Effector memory CD8-positive, alpha-beta T cell (primary cell): ENCODE results near the gene ITPKB.

Source experiments
- ATAC-seq: fragments of 150-1000 bp; cut with Tn5 transposase; replicated peaks from 2 replicates; pipeline ENCODE4 v1.10.0; 2021; ENCODE audit warnings: mild to moderate bottlenecking, moderate library complexity
- DNase-seq, 3 experiments: peaks; one replicate each; pipeline ENCODE4 v3.0.0; 2021
- H3K27ac Mint-ChIP-seq, 2 donors: one replicate each; pipeline ENCODE4 v1.8.0; 2022; ENCODE audit warnings: mild to moderate bottlenecking in 2 of 2, mixed read lengths in 2 of 2, moderate library complexity in 2 of 2
- H3K27me3 Mint-ChIP-seq, 2 donors: one replicate each; pipeline ENCODE4 v1.8.0; 2022; ENCODE audit warnings: mixed read lengths in 2 of 2
- H3K36me3 Mint-ChIP-seq: one replicate; pipeline ENCODE4 v1.8.0; 2022; ENCODE audit warnings: mild to moderate bottlenecking, moderate library complexity, mixed read lengths; ENCODE audit not compliant: insufficient read depth
- H3K4me1 Mint-ChIP-seq, 2 donors: one replicate each; pipeline ENCODE4 v1.8.0; 2022; ENCODE audit warnings: low read depth in 2 of 2, mixed read lengths in 2 of 2
- H3K4me3 Mint-ChIP-seq, 2 donors: one replicate each; pipeline ENCODE4 v1.8.0; 2022; ENCODE audit warnings: mild to moderate bottlenecking in 2 of 2, mixed read lengths in 2 of 2, moderate library complexity in 2 of 2
- H3K9me3 Mint-ChIP-seq, 2 donors: one replicate each; pipeline ENCODE4 v1.8.0; 2022; ENCODE audit warnings: mixed read lengths in 2 of 2

Gene ITPKB

GRCh38 chr1:226665505-226666163, 73.4 kb downstream of the ITPKB start:
- Mint-ChIP-seq H3K36me3 (peaks cover 44% of the 10 kb centered on the region), H3K27ac (peak overlapping the region; percentile 96 to 99), H3K9me3 (no peaks in the 10 kb centered on the region), H3K27me3 (no peaks in the 10 kb centered on the region), H3K4me1 (peaks cover 64 to 76% of the 10 kb centered on the region in 2 donors), H3K4me3 (peak overlapping the region; percentile 33 to 69)
- ATAC-seq (no peak), DNase-seq (no peak)

- Mint-ChIP-seq H3K9me3 (no peaks in the 10 kb centered on the region), H3K36me3 (peaks cover 43% of the 10 kb centered on the region), H3K27ac (peak overlapping the region; percentile 96 to 99), H3K27me3 (no peaks in the 10 kb centered on the region), H3K4me3 (peak overlapping the region; percentile 76 to 79), H3K4me1 (peaks cover 72 to 87% of the 10 kb centered on the region in 2 donors)
- ATAC-seq = no peak
- no peak for DNase-seq
Measured at GRCh38 chr1:226664413-226665101, 74.5 kb downstream of the ITPKB start.

GRCh38 chr1:226663327-226663704, 75.8 kb downstream of the ITPKB start:
- Mint-ChIP-seq H3K4me3 (peak overlapping the region; percentile 76 to 79), H3K4me1 (peaks cover 74 to 89% of the 10 kb centered on the region in 2 donors), H3K27ac (peak overlapping the region; percentile 96 to 99), H3K9me3 (no peaks in the 10 kb centered on the region), H3K27me3 (no peaks in the 10 kb centered on the region), H3K36me3 (peaks cover 35% of the 10 kb centered on the region)
- DNase-seq (no peak), ATAC-seq (no peak)

- H3K27ac Mint-ChIP-seq = peak overlapping the region; percentile 96 to 99
- peaks cover 77 to 89% of the 10 kb centered on the region in 2 donors for H3K4me1 Mint-ChIP-seq
- no peaks in the 10 kb centered on the region for H3K9me3 Mint-ChIP-seq
- peak overlapping the region; percentile 76 to 79 for H3K4me3 Mint-ChIP-seq
- no peaks in the 10 kb centered on the region for H3K27me3 Mint-ChIP-seq
- H3K36me3 Mint-ChIP-seq = peaks cover 34% of the 10 kb centered on the region
- DNase-seq (peak; percentile 83 to 87 (median 84)), ATAC-seq (peak; percentile 89)
Measured at GRCh38 chr1:226662642-226663326, 76.3 kb downstream of the ITPKB start.

GRCh38 chr1:226661965-226662364, 77.1 kb downstream of the ITPKB start:
- H3K4me3 Mint-ChIP-seq = peak overlapping the region; percentile 76 to 79

GRCh38 chr1:226661271-226661670, 77.8 kb downstream of the ITPKB start:
- peaks cover 74 to 89% of the 10 kb centered on the region in 2 donors for H3K4me1 Mint-ChIP-seq
- peak overlapping the region; percentile 76 to 79 for H3K4me3 Mint-ChIP-seq
- H3K27me3 Mint-ChIP-seq = no peaks in the 10 kb centered on the region
- H3K36me3 Mint-ChIP-seq = peaks cover 37% of the 10 kb centered on the region
- DNase-seq (no peak), ATAC-seq (no peak)
- no peaks in the 10 kb centered on the region for H3K9me3 Mint-ChIP-seq
- H3K27ac Mint-ChIP-seq = peak overlapping the region; percentile 96 to 99

More at GRCh38 chr1:226661965-226662364, 77.1 kb downstream of the ITPKB start:
- H3K27me3 Mint-ChIP-seq = no peaks in the 10 kb centered on the region
- DNase-seq (no peak), ATAC-seq (no peak)
- H3K4me1 Mint-ChIP-seq = peaks cover 74 to 89% of the 10 kb centered on the region in 2 donors
- peaks cover 31% of the 10 kb centered on the region for H3K36me3 Mint-ChIP-seq
- H3K9me3 Mint-ChIP-seq = no peaks in the 10 kb centered on the region
- peak overlapping the region; percentile 96 to 99 for H3K27ac Mint-ChIP-seq

- H3K36me3 Mint-ChIP-seq = peaks cover 37% of the 10 kb centered on the region
- no peaks in the 10 kb centered on the region for H3K9me3 Mint-ChIP-seq
- peak overlapping the region; percentile 96 to 99 for H3K27ac Mint-ChIP-seq
- H3K27me3 Mint-ChIP-seq = no peaks in the 10 kb centered on the region
- no peak for DNase-seq
- peak overlapping the region; percentile 76 to 79 for H3K4me3 Mint-ChIP-seq
- no peak for ATAC-seq
- peaks cover 76 to 88% of the 10 kb centered on the region in 2 donors for H3K4me1 Mint-ChIP-seq
Measured at GRCh38 chr1:226660410-226661182, 78.5 kb downstream of the ITPKB start.

GRCh38 chr1:226659641-226660040, 79.4 kb downstream of the ITPKB start:
- ATAC-seq = no peak
- H3K4me1 Mint-ChIP-seq = peaks cover 80 to 81% of the 10 kb centered on the region in 2 donors

GRCh38 chr1:226659136-226659535, 79.9 kb downstream of the ITPKB start:
- no peak for DNase-seq
- Mint-ChIP-seq H3K27me3 (no peaks in the 10 kb centered on the region), H3K9me3 (no peaks in the 10 kb centered on the region), H3K4me1 (peaks cover 77 to 80% of the 10 kb centered on the region in 2 donors), H3K4me3 (no peak overlapping the region), H3K36me3 (peaks cover 33% of the 10 kb centered on the region), H3K27ac (peak overlapping the region; percentile 82 to 99)
- ATAC-seq = no peak

More at GRCh38 chr1:226659641-226660040, 79.4 kb downstream of the ITPKB start:
- Mint-ChIP-seq H3K27ac (peak overlapping the region; percentile 96 to 99), H3K9me3 (no peaks in the 10 kb centered on the region), H3K36me3 (peaks cover 33% of the 10 kb centered on the region), H3K4me3 (peak overlapping the region; percentile 76 to 79), H3K27me3 (no peaks in the 10 kb centered on the region)
- no peak for DNase-seq

- no peaks in the 10 kb centered on the region for H3K9me3 Mint-ChIP-seq
- H3K27ac Mint-ChIP-seq = peak overlapping the region in 1 of 2 donors; percentile 99
- no peaks in the 10 kb centered on the region for H3K27me3 Mint-ChIP-seq
- H3K4me3 Mint-ChIP-seq = no peak overlapping the region
- DNase-seq = no peak
- peaks cover 72 to 77% of the 10 kb centered on the region in 2 donors for H3K4me1 Mint-ChIP-seq
- no peak for ATAC-seq
- peaks cover 33% of the 10 kb centered on the region for H3K36me3 Mint-ChIP-seq
Measured at GRCh38 chr1:226658546-226659125, 80.4 kb downstream of the ITPKB start.

- ATAC-seq (no peak), DNase-seq (no peak)
- no peaks in the 10 kb centered on the region for H3K9me3 Mint-ChIP-seq
- peaks cover 33% of the 10 kb centered on the region for H3K36me3 Mint-ChIP-seq
- H3K4me1 Mint-ChIP-seq = peaks cover 65 to 71% of the 10 kb centered on the region in 2 donors
- H3K27ac Mint-ChIP-seq = no peak overlapping the region
- H3K4me3 Mint-ChIP-seq = no peak overlapping the region
- H3K27me3 Mint-ChIP-seq = no peaks in the 10 kb centered on the region
Measured at GRCh38 chr1:226657895-226658545, 81.1 kb downstream of the ITPKB start.

GRCh38 chr1:226656601-226657277, 82.3 kb downstream of the ITPKB start:
- Mint-ChIP-seq H3K36me3 (peaks cover 23% of the 10 kb centered on the region), H3K27me3 (no peaks in the 10 kb centered on the region), H3K27ac (no peak overlapping the region), H3K9me3 (no peaks in the 10 kb centered on the region), H3K4me1 (peaks cover 55 to 58% of the 10 kb centered on the region in 2 donors), H3K4me3 (peak overlapping the region; percentile 50 to 93)
- no peak for DNase-seq
- ATAC-seq = no peak
